GM04504 (cell line): Measurements from ENCODE around the gene TPMT.
"Not testable (repeated sequence)": the region's sequence is repeated elsewhere in the genome, so short reads cannot be mapped to it uniquely, and the experiment has no call there.

ENCODE experiments used
- DNase-seq: peaks from one replicate; pipeline ENCODE4 v3.0.0-alpha.2; 2012; ENCODE audit warnings: low read depth

TPMT gene

DNA sequence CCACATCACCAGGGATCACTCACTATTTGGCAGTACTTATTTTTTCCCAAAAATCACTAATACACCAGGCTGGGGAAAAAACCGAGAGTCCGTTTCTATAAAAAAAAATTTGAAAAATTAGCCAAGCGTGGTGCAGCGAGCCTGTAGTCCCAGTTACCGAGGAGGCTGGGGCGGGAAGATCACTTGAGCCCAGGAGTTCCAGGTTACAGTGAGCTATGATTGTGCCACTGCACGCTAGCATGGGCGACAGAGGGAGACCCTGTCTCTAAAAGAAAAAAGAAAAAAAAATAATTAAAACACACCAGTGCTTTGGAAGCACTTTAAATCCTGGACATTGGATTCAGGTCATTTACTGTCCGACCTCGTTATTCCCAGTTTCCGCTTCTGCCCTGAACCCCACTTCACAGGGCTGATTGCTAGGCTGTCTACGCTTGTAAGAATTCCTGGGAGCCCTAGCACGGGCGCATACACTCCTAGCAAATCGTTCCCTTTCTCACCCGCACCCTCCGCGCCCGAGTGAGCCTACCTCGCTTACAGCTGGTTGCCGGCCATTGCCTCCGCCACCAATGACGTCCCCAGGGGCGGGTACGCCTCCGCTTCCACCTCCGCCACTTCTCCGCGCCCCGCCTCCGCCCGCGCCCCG is at the start of gene TPMT:
TSS of gene TPMT (minus strand) at position 571 of the 643 bp plus-strand sequence. CDS start 5,950 bp downstream, outside the sequence.
- no peak for DNase-seq

DNA sequence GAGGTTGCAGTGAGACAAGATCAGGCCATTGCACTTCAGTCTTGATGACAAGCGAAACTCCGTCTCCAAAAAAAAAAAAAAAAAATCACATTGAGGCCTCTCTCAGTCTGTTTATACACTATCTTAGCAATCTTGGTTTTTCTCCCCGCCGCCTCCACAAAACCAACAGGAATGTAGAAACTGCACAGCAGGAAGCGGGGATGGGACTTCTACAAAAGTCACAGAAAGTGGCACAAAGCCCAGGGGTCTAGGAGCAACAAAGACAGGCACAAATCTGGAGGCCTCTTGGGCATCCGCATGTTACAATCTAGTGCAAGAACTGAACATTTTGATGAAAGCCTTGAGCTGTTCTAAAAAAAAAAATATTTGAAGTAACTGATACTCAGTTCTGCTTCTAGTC is 48.9 kb upstream of the TPMT start:
- no peak for DNase-seq

DNA sequence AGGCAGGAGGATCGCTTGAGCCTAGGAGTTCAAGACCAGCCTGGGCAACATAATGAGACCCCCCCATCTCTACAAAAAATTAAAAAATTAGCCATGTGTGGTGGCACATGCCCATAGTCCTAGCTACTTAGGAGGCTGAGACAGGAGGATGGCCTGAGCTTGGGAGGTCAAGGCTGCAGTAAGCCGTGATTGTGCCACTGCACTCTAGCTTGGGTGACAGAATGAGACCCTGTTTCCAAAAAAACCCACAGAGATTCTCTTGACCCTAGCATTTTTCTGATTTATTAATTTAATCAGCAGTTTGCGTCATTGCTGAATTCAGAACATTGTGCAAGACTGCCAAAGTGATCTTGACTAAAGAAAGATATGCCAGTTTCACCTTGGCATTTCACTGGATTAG is 37.1 kb upstream of the TPMT start:
- no peak for DNase-seq

DNA sequence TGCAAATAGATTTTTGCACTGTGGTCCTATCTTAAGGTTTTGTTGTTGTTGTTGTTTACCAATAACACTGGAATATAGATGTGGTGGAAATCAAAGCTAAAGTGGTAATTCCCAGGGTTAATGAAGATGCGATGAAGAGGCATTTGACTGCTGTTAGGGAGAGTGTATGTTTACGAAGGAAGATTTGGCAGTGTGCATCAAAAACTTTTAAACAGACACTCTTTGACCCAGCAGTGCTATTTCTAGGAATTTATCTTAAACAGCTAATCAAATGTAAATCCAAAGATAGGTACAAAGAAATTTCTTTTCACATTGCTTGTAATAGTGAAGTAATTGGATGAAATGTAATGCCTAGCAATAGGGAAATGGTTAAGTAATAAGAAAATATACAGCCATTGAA is 34.3 kb upstream of the TPMT start:
- DNase-seq, result no peak

DNA sequence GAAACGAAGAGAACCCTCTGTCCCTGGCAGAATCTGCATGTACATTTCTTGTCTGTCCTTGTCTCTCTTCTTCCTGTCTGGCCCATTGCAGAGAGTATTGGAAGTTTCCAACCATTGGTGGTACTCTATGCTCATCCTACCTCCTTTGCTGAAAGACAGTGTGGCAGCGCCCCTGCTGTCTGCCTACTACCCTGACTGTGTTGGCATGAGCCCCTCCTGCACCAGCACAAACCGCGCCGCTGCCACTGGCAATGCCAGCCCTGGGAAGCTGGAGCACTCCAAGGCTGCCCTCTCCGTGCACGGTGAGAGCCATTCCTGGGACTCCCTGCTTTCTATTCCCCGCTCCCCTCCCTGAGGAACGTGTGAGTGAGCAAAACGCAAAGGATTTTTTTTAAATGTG is 32.8 kb upstream of the TPMT start:
- no peak for DNase-seq

DNA sequence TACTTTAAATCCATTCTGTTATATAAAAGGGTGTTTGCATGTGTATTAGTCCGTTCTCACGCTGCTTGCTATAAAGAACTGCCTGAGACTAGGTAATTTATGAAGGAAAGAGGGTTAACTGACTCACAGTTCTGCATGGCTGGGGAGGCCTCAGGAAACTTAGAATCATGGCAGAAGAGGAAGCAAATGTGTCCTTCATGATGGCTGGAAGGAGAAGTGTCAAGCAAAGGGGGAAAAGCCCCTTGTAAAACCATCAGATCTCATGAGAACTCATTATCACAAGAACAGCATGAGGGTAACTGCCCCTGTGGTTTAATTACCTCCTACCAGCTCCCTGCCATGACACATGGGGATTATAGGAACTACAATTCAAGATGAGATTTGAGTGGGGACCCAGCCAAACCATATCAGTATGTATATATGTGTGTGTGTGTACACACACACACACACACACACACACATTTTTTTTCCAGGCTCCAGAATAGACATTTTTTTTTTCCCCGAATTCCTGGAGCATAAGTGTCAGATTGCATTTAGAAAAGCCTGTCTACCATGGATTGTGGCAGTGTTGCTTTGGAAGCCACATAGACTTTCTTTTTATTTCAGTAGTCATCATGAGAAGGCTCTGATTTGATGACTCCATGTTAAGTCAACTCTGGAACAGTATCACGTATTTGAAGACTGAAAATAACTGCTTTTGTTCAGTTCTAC is 31.8 kb upstream of the TPMT start:
- no peak for DNase-seq

DNA sequence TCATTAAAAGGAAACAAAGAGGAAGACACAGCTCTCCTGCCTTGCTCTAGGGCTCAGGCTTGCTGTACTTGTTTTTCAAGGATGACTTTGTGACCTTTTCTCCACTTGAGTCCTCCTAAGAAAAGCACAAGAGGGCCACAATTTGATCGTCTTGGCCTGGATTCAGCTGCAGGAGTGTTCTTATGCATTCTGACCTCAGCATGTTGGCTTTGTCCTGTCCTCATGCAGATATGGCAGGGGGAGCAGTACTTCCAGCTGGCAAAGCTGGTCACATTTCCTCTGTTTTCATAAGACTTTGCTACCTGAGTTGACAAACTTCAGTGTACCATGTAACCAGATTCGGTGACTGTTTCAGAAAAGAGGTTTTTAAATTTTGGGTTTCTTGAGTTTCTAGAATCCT is 31.2 kb upstream of the TPMT start:
- no peak for DNase-seq

DNA sequence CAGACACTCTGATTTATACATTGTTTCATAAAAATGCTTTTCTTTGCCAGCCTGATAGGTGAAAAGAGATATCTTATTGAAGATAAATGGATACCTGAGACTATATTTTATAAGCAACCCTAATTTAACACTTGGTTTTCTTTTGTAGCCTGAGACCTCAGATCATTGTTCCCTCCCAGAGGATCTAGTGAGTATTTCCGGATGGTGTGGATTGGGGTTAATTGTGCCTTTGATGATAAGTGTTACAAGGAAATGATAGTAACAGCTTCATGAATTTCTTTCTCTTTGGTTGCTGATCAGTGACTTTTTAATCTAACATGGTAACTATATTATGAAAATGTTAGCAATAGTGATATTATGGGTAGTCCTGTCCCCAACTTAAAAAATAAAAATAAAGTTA is 30.7 kb upstream of the TPMT start:
- no peak for DNase-seq

DNA sequence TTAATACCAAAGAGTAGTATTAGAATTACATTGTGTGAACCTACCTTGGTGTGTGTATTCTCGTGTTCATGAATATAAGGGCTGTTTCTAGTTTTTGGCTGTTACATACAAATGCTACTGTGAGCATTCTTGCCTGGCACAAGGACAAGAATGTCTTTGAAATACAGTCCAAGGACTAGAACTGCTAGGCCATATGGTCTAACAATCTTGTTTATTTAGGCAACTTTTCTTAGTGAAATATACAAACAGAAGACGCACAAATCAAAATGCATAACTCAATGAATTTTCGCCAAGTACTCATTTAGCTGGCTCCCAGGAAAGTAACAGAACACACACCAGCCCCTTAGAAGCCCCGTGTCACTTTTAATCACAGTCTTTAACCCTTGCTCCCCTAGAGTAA is 28.9 kb upstream of the TPMT start:
- no peak for DNase-seq

DNA sequence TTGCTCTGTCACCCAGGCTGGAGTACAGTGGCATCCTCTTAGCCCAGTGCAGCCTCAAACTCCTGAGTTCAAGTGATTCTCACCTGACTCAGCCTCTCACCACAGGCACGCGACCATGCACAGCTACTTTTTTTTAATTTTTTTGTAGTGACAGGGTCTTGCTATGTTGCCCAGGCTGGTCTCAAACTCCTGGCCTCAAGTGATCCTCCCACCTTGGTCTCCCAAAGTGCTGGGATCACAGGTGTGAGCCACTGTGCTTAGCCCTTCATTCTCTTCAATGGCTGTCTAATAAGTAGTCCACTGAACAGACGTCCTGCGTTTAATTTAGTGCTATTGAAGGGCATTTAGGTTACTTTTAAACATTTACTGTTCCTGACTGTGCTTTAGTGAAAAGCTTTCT is 27.7 kb upstream of the TPMT start:
- no peak for DNase-seq

DNA sequence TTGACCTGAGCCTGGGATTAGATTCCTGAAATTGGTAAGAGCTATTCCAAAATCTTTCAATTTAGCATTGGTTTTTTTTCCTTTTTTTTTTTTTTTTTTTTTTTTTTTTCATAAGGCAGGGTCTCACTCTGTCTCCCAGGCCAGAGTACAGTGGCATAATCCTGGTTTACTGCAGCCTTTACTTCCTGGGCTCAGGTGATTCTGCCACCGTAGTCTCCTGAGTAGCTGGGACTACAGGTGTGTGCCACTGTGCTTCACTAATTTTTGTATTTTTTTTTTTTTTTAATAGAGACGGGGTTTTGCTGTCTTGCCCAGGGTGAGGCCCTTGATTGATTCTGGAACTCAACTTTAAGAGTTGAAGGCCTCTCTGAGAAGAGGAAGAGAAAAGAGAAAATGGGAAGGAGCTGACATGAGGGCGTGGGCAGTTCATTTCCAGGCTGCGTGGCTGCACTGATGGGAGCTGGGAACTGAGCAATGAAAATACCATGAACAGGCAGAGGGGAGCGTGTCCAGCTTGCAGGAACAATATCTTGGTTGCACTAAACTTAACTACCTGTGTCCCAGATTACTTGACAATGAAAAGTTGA is 25.0 kb upstream of the TPMT start:
- no peak for DNase-seq

DNA sequence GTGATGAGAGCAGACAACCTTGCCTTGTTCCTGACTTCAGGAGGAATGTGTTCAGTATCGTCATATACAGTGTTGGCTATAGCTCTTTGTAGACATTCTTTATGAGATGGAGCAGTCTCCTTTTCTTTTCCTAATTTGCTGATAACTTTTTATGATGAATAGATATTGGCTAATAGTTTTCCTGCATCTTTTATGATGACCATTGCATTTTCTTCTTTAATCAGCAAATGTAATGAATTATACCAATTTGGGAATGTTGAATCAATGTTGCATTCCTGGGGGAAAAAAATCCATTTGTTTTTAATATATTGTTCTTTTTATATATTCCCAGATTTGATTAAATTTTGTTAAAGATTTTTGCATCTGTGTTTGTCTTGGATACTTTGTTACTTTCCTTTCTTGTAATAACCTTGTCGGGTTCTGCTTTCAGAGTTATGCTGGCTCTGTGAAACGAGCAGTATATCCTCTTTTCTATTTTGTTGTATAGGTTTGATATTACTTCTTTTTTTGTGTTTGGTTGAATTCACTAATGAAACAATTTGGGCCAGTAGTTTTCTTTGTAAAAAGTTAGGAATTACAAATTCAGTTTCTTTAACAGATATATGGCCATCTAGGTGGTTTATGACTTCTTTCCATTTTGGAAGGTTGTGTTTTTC is 24.2 kb upstream of the TPMT start:
- no peak for DNase-seq

DNA sequence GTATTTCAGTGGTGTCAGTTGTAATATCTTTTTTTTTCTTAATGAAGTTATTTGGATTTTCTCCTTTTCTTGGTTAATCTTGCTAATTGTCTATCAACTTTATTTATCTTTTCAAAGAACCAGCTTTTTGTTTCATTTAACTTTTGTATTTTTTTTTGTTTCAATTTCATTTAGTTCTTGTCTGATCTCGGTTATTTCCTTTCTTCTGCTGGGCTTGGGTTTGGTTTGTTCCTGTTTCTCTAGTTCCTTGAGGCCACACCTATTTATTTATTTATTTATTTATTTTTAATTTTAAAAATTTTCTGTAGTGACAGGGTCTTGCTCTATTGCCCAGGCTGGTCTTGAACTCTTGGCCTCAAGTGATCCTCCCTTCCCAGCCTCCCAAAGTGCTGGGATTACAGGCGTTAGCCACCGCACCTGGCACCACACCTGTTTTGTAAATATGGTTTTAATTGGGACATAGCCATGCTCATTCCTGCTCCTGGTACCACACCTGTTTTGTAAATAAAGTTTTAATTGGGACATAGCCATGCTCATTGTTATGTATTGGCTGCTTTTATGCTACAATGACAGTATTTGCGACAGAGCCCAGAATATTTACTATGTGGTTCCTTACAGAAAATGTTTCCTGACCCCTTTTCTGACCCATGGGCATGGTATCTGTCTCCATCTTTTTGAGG is 22.5 kb upstream of the TPMT start:
- no peak for DNase-seq

DNA sequence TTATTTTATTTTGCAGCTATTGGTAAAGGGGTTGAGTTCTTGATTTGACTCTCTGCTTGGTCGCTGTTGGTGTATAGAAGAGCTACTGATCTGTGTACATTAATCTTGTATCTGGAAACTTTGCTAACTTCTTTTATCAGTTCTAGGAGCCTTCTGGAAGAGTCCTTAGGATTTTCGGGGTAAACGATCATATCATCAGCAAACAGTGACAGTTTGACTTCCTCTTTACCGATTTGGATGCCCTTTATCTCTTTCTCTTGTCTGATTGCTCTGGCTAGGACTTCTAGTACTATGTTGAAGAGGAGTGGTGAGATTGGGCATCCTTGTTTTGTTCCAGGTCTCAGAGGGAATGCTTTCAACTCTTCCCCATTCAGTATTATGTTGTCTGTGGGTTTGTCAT is 21.3 kb upstream of the TPMT start:
- not testable (repeated sequence) for DNase-seq

DNA sequence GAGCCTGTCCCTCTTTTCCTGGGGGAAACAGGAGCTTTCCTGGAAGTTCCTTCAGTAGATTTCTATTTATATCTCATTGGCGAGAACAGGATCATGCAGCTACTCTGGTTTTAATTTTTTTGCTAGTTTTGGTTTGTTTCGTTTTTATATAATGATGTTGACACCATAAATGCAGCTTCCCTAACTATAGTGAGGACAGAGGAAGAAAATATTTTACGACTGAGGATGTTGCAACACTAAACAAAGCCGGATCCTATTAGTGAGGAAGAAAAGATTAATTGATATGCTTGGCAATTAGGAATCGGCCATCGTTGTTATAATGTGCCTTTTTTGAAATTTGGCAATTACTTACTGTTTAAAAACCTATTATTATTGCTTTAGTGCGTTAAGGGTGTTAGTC is 17.0 kb upstream of the TPMT start:
- DNase-seq, result no peak

DNA sequence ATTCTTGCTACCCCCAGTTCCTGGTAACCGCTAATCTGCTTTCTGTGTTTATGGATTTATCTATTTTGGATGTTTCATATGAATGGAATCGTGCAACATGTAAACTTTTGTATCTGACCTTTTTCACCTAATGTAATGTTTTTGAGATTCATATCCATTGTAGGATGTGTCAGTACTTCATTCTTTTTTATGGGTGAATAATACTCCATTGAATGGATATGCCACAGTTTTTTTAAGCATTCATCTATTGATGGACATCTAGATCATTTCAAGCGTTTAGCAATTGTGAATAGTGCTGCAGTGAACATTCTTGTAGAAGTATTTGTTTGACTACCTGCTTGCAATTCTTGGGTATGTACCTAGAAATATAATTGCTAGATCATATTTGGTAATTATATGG is 13.4 kb upstream of the TPMT start:
- no peak for DNase-seq

DNA sequence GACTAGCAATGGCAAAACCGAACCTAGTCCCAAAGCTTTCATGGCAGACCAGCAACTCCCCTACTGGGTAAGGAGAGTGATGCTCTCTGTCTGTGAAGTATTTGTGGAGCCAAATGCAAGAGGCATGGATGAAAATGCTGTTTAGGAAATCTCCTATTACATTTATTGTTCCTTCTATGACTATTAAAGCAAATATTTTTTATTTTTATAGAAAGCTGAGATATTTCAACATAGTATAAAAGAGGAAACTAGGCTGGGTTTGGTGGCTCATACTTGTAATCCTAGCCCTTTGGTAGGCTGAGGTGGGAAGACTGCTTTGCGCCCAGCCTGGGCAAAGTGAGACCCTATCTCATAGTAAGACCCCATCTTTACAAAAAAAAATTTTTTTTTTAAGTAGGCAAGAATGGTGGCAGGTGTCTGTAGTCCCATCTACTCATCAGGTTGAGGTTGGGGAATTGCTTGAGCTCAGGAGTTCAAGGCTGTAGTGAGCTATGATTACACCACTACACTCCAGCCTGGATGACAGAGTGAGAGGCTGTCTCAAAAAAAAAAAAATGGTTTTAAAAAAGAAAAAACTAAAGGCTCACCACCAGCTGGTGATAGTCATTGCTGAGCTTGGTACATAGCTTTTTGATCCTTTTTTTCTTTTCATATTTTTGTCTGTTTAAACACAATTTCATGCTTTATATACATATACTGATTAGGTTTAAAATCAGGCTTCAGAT is 11.6 kb upstream of the TPMT start:
- DNase-seq, result no peak

DNA sequence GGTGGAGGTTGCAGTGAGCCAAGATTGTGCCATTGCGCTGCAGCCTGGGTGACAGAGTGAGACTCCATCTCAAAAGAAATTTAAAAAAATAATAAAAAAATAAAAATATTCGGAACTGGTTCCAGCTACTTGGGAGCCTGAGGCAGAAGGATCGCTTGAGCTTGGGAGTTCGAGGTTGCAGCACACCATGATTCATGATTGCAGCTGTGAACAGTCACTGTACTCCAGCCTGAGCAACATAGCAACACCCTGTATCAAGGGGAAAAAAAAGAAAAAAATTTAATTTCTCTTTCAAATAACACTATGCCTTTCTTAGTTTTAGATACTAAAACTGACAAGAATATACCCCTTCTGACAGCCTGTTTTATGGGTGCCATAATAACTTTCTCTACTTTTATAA is 10.9 kb upstream of the TPMT start:
- DNase-seq, result no peak

DNA sequence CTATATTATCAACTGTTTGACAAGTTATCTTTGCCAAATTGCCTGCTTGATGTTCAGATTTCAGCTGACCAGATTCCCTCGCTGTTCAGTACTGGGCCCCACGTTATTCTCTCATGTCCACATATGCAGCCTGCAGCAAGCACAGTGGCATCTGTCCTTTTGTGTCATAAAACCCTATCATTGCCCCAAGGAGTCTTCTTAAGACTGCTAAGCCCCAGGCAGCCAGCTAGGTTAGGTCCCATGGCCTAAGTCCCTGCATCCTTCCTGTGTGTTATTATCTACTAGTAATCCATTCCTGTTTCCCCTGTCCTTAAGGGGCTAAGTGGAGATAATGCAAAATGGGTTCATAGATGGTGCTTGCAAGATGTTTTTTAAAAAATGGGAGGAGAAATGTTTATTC is 7.5 kb upstream of the TPMT start:
- DNase-seq, result no peak

DNA sequence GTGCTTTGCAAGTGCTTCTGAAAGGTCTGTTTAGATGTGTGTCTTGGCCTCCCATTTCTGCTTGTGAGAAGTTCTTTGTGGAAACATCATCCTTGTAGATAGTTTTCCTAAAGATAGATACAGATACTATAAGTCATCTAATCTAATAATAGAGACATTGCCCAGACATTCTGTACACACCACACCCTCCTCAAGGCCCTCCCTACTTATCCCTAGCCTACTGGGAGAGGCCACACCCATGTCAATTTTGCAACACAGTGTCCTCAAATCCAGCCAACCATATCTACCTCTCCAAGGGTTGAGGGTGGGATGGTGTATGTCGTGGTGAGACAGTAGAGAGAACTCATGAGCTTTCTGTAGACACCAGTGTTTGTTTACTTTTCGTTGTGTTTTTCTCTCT is 6.6 kb upstream of the TPMT start:
- no peak for DNase-seq

DNA sequence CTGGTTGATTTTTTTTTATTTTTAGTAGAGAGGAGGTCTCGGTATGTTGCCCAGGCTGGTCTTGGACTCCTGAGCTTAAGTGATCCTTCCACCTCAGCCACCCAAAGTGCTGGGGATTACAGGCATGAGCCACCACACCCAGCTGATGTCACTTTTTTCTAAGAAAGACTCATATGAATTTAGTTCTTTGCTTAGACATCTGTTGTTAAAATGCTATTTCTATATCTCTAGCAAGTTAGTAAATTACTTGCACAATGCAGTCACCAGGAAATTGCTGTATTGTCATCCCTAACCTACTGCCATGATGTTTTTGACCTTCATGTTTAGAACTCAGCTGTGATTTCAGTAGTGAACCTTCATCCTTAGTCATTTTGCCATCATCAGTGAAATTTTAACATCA is 6.0 kb upstream of the TPMT start:
- DNase-seq, result no peak

DNA sequence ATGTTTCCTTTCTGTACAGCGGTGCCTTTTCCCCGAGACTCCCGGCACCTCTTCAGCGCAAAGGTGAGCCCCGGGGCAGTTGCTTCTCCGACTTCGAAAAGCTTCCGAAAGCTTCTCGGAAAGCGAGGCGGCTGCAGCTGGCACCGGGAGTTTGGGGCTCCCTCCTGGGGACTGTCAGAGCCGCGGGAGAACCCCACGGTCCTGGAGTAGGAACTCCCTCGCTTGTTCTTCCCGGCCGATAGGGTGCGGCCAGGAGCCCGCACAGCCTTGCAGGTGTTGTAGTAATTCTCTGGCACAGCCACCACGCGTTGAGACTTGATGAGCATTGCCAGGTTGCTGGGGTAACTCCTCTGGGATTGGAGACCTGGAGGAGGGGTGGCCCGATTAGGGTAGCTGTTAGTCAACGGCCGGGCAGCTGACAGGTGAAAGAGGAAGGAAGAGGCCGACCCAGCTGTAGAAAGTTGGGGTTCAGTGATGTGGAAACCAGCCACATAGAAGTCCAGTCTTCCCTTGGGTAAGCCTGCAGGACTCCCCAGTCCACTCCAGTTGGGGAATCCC is 1.1 kb upstream of the TPMT start:
- DNase-seq, result no peak
